Keratinocyte (primary cell): Measurements from ENCODE around the gene NES.

Experiments
- EZH2 ChIP-seq: IDR thresholded peaks from one replicate; pipeline ENCODE4 v1.6.1; 2012; ENCODE audit warnings: inconsistent platforms, mild to moderate bottlenecking, low read length, moderate library complexity
- TF ChIP-seq, protein P1 (sequence below), 3 experiments: IDR thresholded peaks in 1 of 3; conservative IDR thresholded peaks in 1 of 3; optimal IDR thresholded peaks in 1 of 3; 2 replicates in 2 of 3; 3 replicates in 1 of 3; pipeline versions ENCODE3 to v1.5.1; 2011; ENCODE audit warnings: low read length in 3 of 3, mild to moderate bottlenecking in 3 of 3, moderate library complexity in 2 of 3, control low read depth in 1 of 3, inconsistent platforms in 1 of 3; ENCODE audit not compliant: insufficient read depth in 2 of 3; ENCODE audit errors: extremely low read depth in 1 of 3

DNA sequence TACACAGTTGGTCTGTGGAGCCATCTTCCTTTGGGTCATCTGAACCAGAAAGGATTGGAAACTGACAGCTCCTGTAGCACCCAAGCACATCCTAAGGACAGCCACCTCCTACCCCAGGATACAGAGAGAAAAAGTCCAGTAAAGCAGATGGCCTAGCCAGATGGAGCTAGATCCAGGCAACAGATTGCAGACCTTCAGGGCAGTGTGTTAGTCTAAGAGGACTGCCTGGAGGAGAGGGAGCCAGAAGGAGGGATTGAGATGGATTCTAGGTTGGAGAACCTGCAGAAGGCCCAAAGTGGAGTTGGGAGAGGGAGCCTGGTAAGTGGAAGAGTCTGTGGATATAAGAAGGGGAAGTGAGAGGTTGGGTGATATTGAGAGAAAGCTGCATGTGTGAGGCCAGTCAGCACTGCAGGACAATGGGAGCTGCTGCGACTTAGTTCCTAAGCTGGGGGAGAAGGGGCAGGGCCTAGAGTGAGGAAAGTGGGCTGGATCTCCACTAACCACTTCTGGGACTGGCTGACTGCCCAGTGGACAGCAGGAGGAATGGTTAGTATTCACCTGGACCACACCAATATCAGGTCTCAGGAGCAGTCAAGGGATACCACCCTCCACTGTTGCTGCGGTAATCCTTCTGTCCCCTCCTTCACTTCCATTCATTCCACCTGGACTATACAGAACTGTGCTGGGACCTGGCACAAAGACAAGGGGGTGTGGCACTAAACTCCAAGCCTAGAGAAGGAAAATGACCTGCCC lies 21.9 kb downstream of the NES start:
- TF ChIP-seq, protein P1, sequence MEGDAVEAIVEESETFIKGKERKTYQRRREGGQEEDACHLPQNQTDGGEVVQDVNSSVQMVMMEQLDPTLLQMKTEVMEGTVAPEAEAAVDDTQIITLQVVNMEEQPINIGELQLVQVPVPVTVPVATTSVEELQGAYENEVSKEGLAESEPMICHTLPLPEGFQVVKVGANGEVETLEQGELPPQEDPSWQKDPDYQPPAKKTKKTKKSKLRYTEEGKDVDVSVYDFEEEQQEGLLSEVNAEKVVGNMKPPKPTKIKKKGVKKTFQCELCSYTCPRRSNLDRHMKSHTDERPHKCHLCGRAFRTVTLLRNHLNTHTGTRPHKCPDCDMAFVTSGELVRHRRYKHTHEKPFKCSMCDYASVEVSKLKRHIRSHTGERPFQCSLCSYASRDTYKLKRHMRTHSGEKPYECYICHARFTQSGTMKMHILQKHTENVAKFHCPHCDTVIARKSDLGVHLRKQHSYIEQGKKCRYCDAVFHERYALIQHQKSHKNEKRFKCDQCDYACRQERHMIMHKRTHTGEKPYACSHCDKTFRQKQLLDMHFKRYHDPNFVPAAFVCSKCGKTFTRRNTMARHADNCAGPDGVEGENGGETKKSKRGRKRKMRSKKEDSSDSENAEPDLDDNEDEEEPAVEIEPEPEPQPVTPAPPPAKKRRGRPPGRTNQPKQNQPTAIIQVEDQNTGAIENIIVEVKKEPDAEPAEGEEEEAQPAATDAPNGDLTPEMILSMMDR (optimal IDR thresholded peaks at IDR 0.05 in 1 of 3, IDR thresholded peaks at IDR 0.05 in 1 of 3, conservative IDR thresholded peaks at IDR 0.05 in 1 of 3; ENCODE audit: extremely low read depth in 1 of 3, insufficient read depth in 2 of 3, low read length in 3 of 3): no peak
- no peak for TF ChIP-seq EZH2
